ENCODE results near the gene CX3CR1.

GRCh38 chr3:39281533-39281932 lies 1.7 kb upstream of the CX3CR1 start:
- no peak for TF ChIP-seq CTCF (IDR thresholded peaks at IDR 0.05; ENCODE audit: low read depth, low read length, poor library complexity, severe bottlenecking)
- TF ChIP-seq EZH2phosphoT487 (IDR thresholded peaks at IDR 0.05; ENCODE audit: borderline replicate concordance, low read length) = no peak
